Measurements from ENCODE around the gene ANKH. TPM values are rescaled to one million over a fixed set of nuclear protein-coding genes. Genes with fewer than 3 reads are reported as not detected.

Gene ANKH
- total RNA-seq, 1 experiment from 2014 or later: 4.7 TPM

GRCh38 chr5:14732991-14733390 is 138.6 kb downstream of the ANKH start:
- no peak overlapping the region for H3K27ac Mint-ChIP-seq (ENCODE audit: unreplicated experiment)
- Histone ChIP-seq H3K4me3 (ENCODE audit: low read depth, low read length) (no peak overlapping the region), H3K36me3 (ENCODE audit: control insufficient read depth, insufficient read depth, low read length) (no peaks in the 10 kb centered on the region), H3K4me1 (peaks cover 10% of the 10 kb centered on the region), H3K27me3 (replicated peaks; ENCODE audit: control insufficient read depth, insufficient read depth, low read length) (no peaks in the 10 kb centered on the region), H3K9me3 (no peaks in the 10 kb centered on the region)
- no peaks in the 10 kb centered on the region for H3K27me3 Mint-ChIP-seq (ENCODE audit: insufficient read depth, unreplicated experiment)
- POLR2A ChIA-PET: no interaction called here
- no peaks in the 10 kb centered on the region for H3K36me3 Mint-ChIP-seq (ENCODE audit: insufficient read depth, unreplicated experiment)
- intact Hi-C loops (cut with micrococcal nuclease; ENCODE audit: unreplicated experiment): no loop called here
- no peaks in the 10 kb centered on the region for H3K4me1 Mint-ChIP-seq (ENCODE audit: low read depth, unreplicated experiment)
- no TSS peak for BruUV-seq (replicated peaks)
- no peak overlapping the region for H3K4me3 Mint-ChIP-seq (ENCODE audit: unreplicated experiment)
- DNase-seq: no peak
- no peak for TF ChIP-seq CTCF (IDR thresholded peaks at IDR 0.05; ENCODE audit: insufficient read depth in 1 of 2, low read depth in 1 of 2, low read length in 1 of 2, severe bottlenecking in 1 of 2, unreplicated experiment in 1 of 2)
- H3K9me3 Mint-ChIP-seq (ENCODE audit: unreplicated experiment): no peaks in the 10 kb centered on the region
- CTCF ChIA-PET: no interaction called here

GRCh38 chr5:14730881-14731280 is 140.7 kb downstream of the ANKH start:
- no peak for TF ChIP-seq CTCF (IDR thresholded peaks at IDR 0.05; ENCODE audit: insufficient read depth in 1 of 2, low read depth in 1 of 2, low read length in 1 of 2, severe bottlenecking in 1 of 2, unreplicated experiment in 1 of 2)
- no peak for DNase-seq
- Mint-ChIP-seq H3K4me1 (ENCODE audit: low read depth, unreplicated experiment) (no peaks in the 10 kb centered on the region), H3K36me3 (ENCODE audit: insufficient read depth, unreplicated experiment) (no peaks in the 10 kb centered on the region), H3K27me3 (ENCODE audit: insufficient read depth, unreplicated experiment) (no peaks in the 10 kb centered on the region), H3K27ac (ENCODE audit: unreplicated experiment) (no peak overlapping the region), H3K4me3 (ENCODE audit: unreplicated experiment) (no peak overlapping the region), H3K9me3 (ENCODE audit: unreplicated experiment) (no peaks in the 10 kb centered on the region)
- H3K36me3 ChIP-seq (ENCODE audit: control insufficient read depth, insufficient read depth, low read length): no peaks in the 10 kb centered on the region
- ChIA-PET CTCF (no interaction called here), POLR2A (no interaction called here)
- H3K4me1 ChIP-seq: peaks cover 14% of the 10 kb centered on the region
- no peaks in the 10 kb centered on the region for H3K27me3 ChIP-seq (replicated peaks; ENCODE audit: control insufficient read depth, insufficient read depth, low read length)
- no TSS peak for BruUV-seq (replicated peaks)
- intact Hi-C loops (cut with micrococcal nuclease; ENCODE audit: unreplicated experiment): no loop called here
- H3K4me3 ChIP-seq (ENCODE audit: low read depth, low read length): no peak overlapping the region
- H3K9me3 ChIP-seq: no peaks in the 10 kb centered on the region

GRCh38 chr5:14730466-14730865 is 141.1 kb downstream of the ANKH start:
- no peak for TF ChIP-seq CTCF (IDR thresholded peaks at IDR 0.05; ENCODE audit: insufficient read depth in 1 of 2, low read depth in 1 of 2, low read length in 1 of 2, severe bottlenecking in 1 of 2, unreplicated experiment in 1 of 2)
- Histone ChIP-seq H3K27me3 (replicated peaks; ENCODE audit: control insufficient read depth, insufficient read depth, low read length) (no peaks in the 10 kb centered on the region), H3K36me3 (ENCODE audit: control insufficient read depth, insufficient read depth, low read length) (no peaks in the 10 kb centered on the region), H3K4me3 (ENCODE audit: low read depth, low read length) (no peak overlapping the region), H3K9me3 (no peaks in the 10 kb centered on the region), H3K4me1 (peaks cover 14% of the 10 kb centered on the region)
- Mint-ChIP-seq H3K4me3 (ENCODE audit: unreplicated experiment) (no peak overlapping the region), H3K27ac (ENCODE audit: unreplicated experiment) (no peak overlapping the region), H3K9me3 (ENCODE audit: unreplicated experiment) (no peaks in the 10 kb centered on the region), H3K4me1 (ENCODE audit: low read depth, unreplicated experiment) (no peaks in the 10 kb centered on the region), H3K27me3 (ENCODE audit: insufficient read depth, unreplicated experiment) (no peaks in the 10 kb centered on the region), H3K36me3 (ENCODE audit: insufficient read depth, unreplicated experiment) (no peaks in the 10 kb centered on the region)
- POLR2A ChIA-PET: no interaction called here
- no TSS peak for BruUV-seq (replicated peaks)
- CTCF ChIA-PET: no interaction called here
- DNase-seq: no peak
- intact Hi-C loops (cut with micrococcal nuclease; ENCODE audit: unreplicated experiment): no loop called here

Measured in Caco-2 (cell line).